OCI-M2 (cell line): ENCODE results near the gene MAVS.
A peak's percentile ranks its signal among the peaks of the same experiment; 100 is the strongest.
"Not testable (repeated sequence)": the region's sequence is repeated elsewhere in the genome, so short reads cannot be mapped to it uniquely, and the experiment has no call there.

Experiments used
- DNase-seq: peaks from one replicate; lab custom pipeline; 2025; ENCODE audit not compliant: unreplicated experiment; lab: John Stamatoyannopoulos, UW

MAVS gene

DNA sequence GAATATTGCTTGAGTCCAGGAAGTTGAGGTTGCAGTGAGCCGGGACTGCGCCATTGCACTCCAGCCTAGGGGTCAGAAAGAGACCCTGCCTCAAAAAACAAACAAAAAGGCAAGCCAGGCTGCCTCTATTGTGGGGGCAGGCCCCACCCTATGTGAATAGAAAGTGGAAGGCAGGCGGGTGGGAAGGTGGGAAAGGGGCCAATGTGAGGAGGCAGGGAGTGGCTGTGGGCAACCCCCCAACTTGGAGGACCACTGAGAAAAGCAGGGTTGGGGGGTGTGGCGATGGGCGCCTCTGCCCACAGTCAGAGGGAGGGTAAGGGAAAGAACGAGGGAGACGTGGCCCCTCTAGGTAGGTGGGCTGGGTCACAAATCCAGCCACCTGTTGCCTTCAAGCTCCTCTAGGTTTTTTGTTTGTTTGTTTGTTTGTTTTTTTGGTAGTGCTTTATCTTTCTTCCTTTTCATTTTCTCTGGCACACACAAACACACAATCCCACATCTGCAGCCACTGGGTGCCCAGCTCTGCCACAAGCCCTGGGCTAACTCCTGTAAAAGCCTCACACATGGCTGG is 31.6 kb upstream of the MAVS start:
- no peak for DNase-seq

GRCh38 chr20:3815703-3816315 is 30.8 kb upstream of the MAVS start:
- DNase-seq: no peak

GRCh38 chr20:3818155-3819151 is 28.2 kb upstream of the MAVS start:
- no peak for DNase-seq

GRCh38 chr20:3819411-3820047 is 27.1 kb upstream of the MAVS start:
- no peak for DNase-seq

DNA sequence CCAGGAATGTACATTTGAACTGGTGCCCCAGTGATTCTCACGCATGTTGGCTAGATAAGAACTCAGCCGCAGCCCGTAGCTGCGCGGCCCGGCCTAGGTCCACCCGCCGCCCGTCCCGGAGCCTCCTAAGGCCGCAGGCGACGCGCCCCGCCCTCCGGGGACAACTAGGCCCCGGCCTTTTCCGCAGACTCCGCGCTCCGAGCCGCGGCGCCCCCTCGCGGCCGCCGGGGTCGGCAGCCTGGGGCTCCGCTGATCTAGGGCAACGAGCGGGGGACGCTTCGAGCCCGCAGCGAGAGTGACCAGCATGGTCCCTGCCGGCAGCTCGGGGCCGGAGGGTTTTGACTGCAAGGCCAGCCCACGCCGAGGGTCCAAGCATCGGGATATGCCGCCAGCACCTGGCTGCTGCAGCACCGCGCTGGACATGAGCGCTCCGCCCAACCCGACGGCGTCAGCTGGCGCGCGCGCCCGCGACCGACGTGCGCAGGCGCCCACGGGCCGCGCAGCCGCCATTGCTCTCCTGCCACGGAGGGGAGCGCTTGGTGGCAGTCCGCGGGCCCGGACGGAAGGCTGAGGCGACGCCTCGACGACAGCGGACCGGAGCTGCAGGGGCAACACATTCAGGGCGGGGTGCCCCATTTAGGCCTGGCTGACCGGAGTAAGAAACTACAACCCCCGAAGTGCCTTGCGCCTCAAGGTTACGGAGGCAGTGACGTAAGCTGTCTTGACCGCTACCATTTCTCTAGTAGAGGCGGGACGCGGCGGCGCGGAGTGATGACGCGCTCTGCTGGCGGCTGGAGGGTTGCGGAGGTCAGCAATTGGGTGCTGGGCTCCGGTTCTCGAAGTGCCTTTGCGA is 26.4 kb upstream of the MAVS start, which contains the start of gene AP5S1:
Gene AP5S1, plus strand, starts transcription at position 500 of the 853 bp plus-strand sequence. CDS start 1,571 bp downstream, outside the sequence.
- peak; percentile 95 for DNase-seq

GRCh38 chr20:3820901-3821727 is 25.5 kb upstream of the MAVS start:
- no peak for DNase-seq

DNA sequence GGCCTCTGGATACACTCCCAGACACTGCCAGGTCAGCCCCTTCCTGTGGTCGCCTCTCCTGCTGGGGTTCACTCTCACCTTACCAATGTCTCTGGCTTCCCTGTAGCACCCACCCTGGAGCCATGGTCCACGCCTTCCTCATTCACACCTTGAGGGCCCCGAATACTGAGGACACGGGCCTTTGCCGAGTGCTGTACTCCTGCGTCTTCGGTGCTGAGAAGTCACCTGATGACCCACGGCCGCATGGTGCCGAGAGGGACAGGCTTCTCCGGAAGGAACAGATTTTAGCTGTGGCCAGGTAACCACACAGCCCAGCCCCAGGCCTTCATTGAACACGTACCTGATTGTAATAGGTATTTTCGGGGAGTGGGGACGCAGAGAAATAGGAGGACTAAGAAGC is 24.6 kb upstream of the MAVS start:
- no peak for DNase-seq

DNA sequence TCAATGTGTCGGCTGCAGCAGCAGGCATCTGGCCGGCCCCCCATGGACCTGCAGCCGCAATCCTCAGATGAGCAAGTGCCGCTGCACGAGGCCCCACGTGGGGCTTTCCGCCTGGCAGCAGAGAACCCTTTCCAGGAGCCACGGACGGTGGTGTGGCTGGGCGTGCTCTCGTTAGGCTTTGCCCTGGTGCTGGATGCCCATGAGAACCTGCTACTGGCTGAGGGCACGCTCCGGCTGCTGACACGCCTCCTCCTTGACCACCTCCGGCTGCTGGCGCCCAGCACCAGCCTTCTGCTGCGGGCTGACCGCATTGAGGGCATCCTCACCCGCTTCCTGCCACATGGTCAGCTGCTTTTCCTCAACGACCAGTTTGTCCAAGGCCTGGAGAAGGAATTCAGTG is 22.8 kb upstream of the MAVS start:
- no peak for DNase-seq

GRCh38 chr20:3825526-3825925 is 21.1 kb upstream of the MAVS start:
- DNase-seq: no peak

DNA sequence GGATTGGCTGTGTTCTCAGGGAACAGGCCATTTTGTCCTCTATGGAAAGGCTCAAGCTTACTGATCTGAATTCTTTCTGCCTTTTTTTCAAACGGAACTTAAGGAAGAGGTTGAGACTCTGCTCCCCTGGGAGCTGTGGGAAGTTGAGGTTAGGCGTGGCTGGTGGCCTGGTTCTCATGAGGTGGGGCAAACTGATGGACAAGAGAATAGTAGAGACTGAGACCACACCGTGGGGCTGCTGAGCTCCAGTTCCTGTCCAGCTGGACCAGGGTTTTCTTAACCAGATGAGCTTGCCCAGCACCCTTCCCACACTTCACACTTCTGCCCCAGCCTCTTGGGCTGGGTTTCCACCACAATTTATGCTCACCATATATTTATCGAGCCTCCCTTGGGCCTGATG is 20.2 kb upstream of the MAVS start:
- DNase-seq: no peak

GRCh38 chr20:3828798-3829197 is 17.8 kb upstream of the MAVS start:
- DNase-seq: no peak

GRCh38 chr20:3829891-3830290 is 16.7 kb upstream of the MAVS start:
- not testable (repeated sequence) for DNase-seq

DNA sequence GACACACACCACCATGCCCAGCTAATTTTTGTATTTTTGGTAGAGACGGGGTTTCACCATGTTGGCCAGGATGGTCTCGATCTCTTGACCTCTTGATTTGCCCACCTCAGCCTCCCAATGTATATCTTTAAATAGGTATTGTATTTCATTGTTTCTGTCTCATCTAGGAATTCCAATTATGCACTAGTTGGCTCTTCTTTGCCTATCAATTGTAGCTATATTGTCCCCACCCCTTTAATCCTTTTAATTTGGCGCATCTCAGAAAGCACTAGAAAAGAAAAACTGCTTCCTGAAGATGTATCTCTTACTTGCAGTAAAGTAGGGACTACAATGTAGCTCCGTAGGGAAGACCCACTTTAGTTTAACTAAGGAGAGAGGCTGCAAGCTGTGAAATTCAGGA is 10.5 kb upstream of the MAVS start:
- no peak for DNase-seq

GRCh38 chr20:3839328-3839727 is 7.3 kb upstream of the MAVS start:
- no peak for DNase-seq

DNA sequence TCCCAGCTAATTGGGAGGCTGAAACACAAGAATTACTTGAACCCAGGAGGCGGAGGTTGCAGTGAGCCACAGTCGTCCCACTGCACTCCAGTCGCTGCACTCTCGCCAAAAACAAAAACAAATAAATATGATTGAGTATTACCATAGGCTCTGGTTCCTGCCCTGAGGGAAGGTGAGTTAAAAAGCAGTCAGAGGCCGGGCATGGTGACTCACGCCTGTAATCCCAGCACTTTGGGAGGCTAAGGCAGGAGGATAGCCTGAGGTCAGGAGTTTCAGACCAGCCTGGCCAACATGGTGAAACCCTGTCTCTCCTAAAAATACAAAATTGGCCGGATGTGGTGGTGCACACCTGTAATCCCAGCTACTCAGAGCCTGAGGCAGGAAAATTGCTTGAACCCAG is 6.4 kb upstream of the MAVS start:
- not testable (repeated sequence) for DNase-seq

GRCh38 chr20:3842348-3842930 is 4.2 kb upstream of the MAVS start:
- peak; percentile 75 for DNase-seq

DNA sequence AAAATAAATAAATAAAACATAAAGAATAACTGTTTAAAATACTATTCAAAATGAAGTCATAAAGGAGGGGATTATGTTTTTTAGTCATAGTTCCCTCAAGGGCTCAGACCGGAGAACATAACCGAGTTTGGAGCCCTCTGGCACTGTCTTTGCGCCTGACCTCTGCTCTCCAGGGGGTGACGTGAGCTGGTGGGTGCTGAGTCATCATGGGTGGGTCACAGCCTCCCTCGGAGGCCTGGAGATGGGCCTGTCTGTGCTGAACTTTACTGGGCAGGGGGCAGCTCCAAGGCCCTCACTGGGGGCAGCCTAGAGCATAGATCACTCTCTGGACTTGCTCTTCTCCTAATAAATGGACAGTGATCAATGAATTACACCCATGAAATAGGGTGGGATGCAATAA is 3.1 kb upstream of the MAVS start:
- no peak for DNase-seq

DNA sequence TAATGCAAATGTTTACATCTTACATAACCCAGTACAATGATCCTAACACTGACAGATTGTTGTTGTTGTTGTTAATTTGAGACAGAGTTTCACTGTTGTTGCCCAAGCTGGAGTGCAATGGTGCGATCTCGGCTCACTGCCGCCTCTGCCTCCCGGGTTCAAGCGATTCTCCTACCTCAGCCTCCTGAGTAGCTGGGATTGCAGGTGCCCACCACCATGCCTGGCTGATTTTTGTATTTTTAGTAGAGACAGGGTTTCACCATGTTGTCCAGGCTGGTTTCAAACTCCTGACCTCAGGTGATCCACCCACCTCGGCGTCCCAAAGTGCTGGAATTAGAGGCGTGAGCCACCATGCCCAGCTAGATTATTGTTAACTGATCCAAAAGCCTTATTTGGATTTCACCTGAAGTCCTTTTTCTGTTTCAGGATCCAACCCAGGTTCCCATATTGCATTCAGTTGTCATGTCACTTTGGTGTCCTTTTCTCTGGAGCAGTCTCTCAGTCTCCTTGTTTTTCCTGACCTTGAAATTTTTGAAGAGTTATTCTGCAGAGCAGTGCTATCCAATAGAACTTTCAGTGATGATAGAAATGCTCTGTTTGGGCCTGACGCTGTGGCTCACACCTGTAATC is 2.5 kb upstream of the MAVS start:
- DNase-seq: not testable (repeated sequence)

- no peak for DNase-seq
These were observed 275 bp upstream of the MAVS start for GRCh38 chr20:3846378-3846739.
